Activated T-cell treated with anti-CD3 and anti-CD28 coated beads, Interleukin-2, amount 50 U/mL, for 72 hours (primary cell): Measurements from ENCODE around the gene ZNF555. TPM values are rescaled to one million over a fixed set of nuclear protein-coding genes. Genes with fewer than 3 reads are reported as not detected.
A peak's percentile ranks its signal among the peaks of the same experiment; 100 is the strongest.
"Not testable (repeated sequence)": the region's sequence is repeated elsewhere in the genome, so short reads cannot be mapped to it uniquely, and the experiment has no call there.

ENCODE experiments used
- ATAC-seq, 2 donors: fragments of 150-1000 bp; cut with Tn5 transposase; replicated peaks in 1 of 2; 2 replicates each; pipeline ENCODE4 v1.10.0; 2021; ENCODE audit warnings: moderate library complexity in 2 of 2, mild to moderate bottlenecking in 1 of 2
- DNase-seq, 2 donors: peaks; one replicate each; pipeline ENCODE4 v3.0.0; 2021 to 2022; ENCODE audit warnings: mixed read lengths in 1 of 2
- H3K27ac Mint-ChIP-seq: one replicate; pipeline ENCODE4 v1.8.0; 2022; ENCODE audit warnings: mild to moderate bottlenecking, moderate library complexity, mixed read lengths
- H3K27me3 Mint-ChIP-seq: one replicate; pipeline ENCODE4 v1.8.0; 2022; ENCODE audit warnings: low read depth, mixed read lengths
- H3K36me3 Mint-ChIP-seq, 2 donors: one replicate each; pipeline ENCODE4 v1.8.0; 2022; ENCODE audit warnings: mixed read lengths in 2 of 2, mild to moderate bottlenecking in 1 of 2; ENCODE audit not compliant: insufficient read depth in 2 of 2
- H3K4me1 Mint-ChIP-seq: one replicate; pipeline ENCODE4 v1.8.0; 2022; ENCODE audit warnings: low read depth, mixed read lengths
- H3K4me3 Mint-ChIP-seq, 2 donors: one replicate each; pipeline ENCODE4 v1.8.0; 2022; ENCODE audit warnings: mild to moderate bottlenecking in 2 of 2, mixed read lengths in 2 of 2, moderate library complexity in 2 of 2
- H3K9me3 Mint-ChIP-seq, 2 donors: one replicate each; pipeline ENCODE4 v1.8.0; 2022; ENCODE audit warnings: mixed read lengths in 2 of 2
- total RNA-seq, 2 donors: library from RNA; stranded (reverse); gene quantifications; one replicate each; pipeline ENCODE4 v1.2.3, GENCODE V29; 2022

ZNF555 gene
- total RNA-seq, 2 donors from 2014 or later: 4.6 to 4.8 TPM

- Mint-ChIP-seq H3K27ac (peak overlapping the region; percentile 67), H3K9me3 (peaks cover 13 to 28% of the 10 kb centered on the region in 2 donors), H3K4me1 (peaks cover 13% of the 10 kb centered on the region), H3K27me3 (no peaks in the 10 kb centered on the region), H3K4me3 (peak overlapping the region; percentile 47 to 73), H3K36me3 (peaks cover 40 to 48% of the 10 kb centered on the region in 2 donors)
- DNase-seq (no peak), ATAC-seq (no peak)
Measured at GRCh38 chr19:2850256-2850925, 9.1 kb downstream of the ZNF555 start.

GRCh38 chr19:2852598-2852997, 11.3 kb downstream of the ZNF555 start:
- Mint-ChIP-seq H3K27ac (no peak overlapping the region), H3K36me3 (peaks cover 41 to 57% of the 10 kb centered on the region in 2 donors), H3K27me3 (no peaks in the 10 kb centered on the region), H3K9me3 (peaks cover 15 to 29% of the 10 kb centered on the region in 2 donors), H3K4me1 (peaks cover 21% of the 10 kb centered on the region), H3K4me3 (no peak overlapping the region)
- DNase-seq (no peak), ATAC-seq (no peak)

- H3K27ac Mint-ChIP-seq: no peak overlapping the region
- H3K4me1 Mint-ChIP-seq: peaks cover 21% of the 10 kb centered on the region
- DNase-seq: no peak
- H3K27me3 Mint-ChIP-seq: no peaks in the 10 kb centered on the region
- H3K36me3 Mint-ChIP-seq: peaks cover 43 to 57% of the 10 kb centered on the region in 2 donors
- H3K9me3 Mint-ChIP-seq: peaks cover 15 to 32% of the 10 kb centered on the region in 2 donors
- no peak for ATAC-seq
- H3K4me3 Mint-ChIP-seq: no peak overlapping the region
Measured at GRCh38 chr19:2853015-2853606, 11.8 kb downstream of the ZNF555 start.

- H3K36me3 Mint-ChIP-seq: peaks cover 45 to 57% of the 10 kb centered on the region in 2 donors
- H3K27ac Mint-ChIP-seq: no peak overlapping the region
- peaks cover 17 to 34% of the 10 kb centered on the region in 2 donors for H3K9me3 Mint-ChIP-seq
- no peak for DNase-seq
- no peaks in the 10 kb centered on the region for H3K27me3 Mint-ChIP-seq
- H3K4me3 Mint-ChIP-seq: no peak overlapping the region
- H3K4me1 Mint-ChIP-seq: peaks cover 20% of the 10 kb centered on the region
- ATAC-seq: no peak
Measured at GRCh38 chr19:2854849-2855248, 13.6 kb downstream of the ZNF555 start.

- no peak for ATAC-seq
- DNase-seq: no peak
- H3K4me3 Mint-ChIP-seq: peak overlapping the region; percentile 10 to 13
- H3K4me1 Mint-ChIP-seq: peaks cover 12% of the 10 kb centered on the region
- H3K27ac Mint-ChIP-seq: no peak overlapping the region
- H3K9me3 Mint-ChIP-seq: peaks cover 14 to 25% of the 10 kb centered on the region in 2 donors
- H3K36me3 Mint-ChIP-seq: peaks cover 33 to 43% of the 10 kb centered on the region in 2 donors
- H3K27me3 Mint-ChIP-seq: no peaks in the 10 kb centered on the region
Measured at GRCh38 chr19:2856457-2857050, 15.3 kb downstream of the ZNF555 start.

- no peak for ATAC-seq
- peaks cover 14 to 16% of the 10 kb centered on the region in 2 donors for H3K9me3 Mint-ChIP-seq
- H3K4me1 Mint-ChIP-seq: peaks cover 12% of the 10 kb centered on the region
Measured at GRCh38 chr19:2858864-2859263, 17.6 kb downstream of the ZNF555 start.

GRCh38 chr19:2863816-2864215, 22.5 kb downstream of the ZNF555 start:
- peaks cover 7% of the 10 kb centered on the region for H3K27me3 Mint-ChIP-seq
- ATAC-seq: no peak
- no peaks in the 10 kb centered on the region for H3K4me1 Mint-ChIP-seq
- peaks cover 0 to 2% of the 10 kb centered on the region in 2 donors for H3K36me3 Mint-ChIP-seq
- H3K4me3 Mint-ChIP-seq: no peak overlapping the region
- DNase-seq: no peak
- H3K9me3 Mint-ChIP-seq: peaks cover 3 to 5% of the 10 kb centered on the region in 2 donors
- no peak overlapping the region for H3K27ac Mint-ChIP-seq

More at GRCh38 chr19:2858864-2859263, 17.6 kb downstream of the ZNF555 start:
- no peak for DNase-seq
- Mint-ChIP-seq H3K4me3 (no peak overlapping the region), H3K27ac (no peak overlapping the region), H3K36me3 (peaks cover 15 to 20% of the 10 kb centered on the region in 2 donors), H3K27me3 (no peaks in the 10 kb centered on the region)

- H3K4me3 Mint-ChIP-seq: no peak overlapping the region
- DNase-seq (no peak), ATAC-seq (no peak)
- peaks cover 0 to 2% of the 10 kb centered on the region in 2 donors for H3K36me3 Mint-ChIP-seq
- no peaks in the 10 kb centered on the region for H3K4me1 Mint-ChIP-seq
- H3K27me3 Mint-ChIP-seq: peaks cover 7% of the 10 kb centered on the region
- no peak overlapping the region for H3K27ac Mint-ChIP-seq
- H3K9me3 Mint-ChIP-seq: peaks cover 1 to 5% of the 10 kb centered on the region in 2 donors
Measured at GRCh38 chr19:2865334-2866100, 24.2 kb downstream of the ZNF555 start.

GRCh38 chr19:2866495-2867024, 25.3 kb downstream of the ZNF555 start:
- H3K9me3 Mint-ChIP-seq: peaks cover 1 to 5% of the 10 kb centered on the region in 2 donors
- H3K4me1 Mint-ChIP-seq: peaks cover 3% of the 10 kb centered on the region
- peaks cover 7% of the 10 kb centered on the region for H3K27me3 Mint-ChIP-seq
- H3K36me3 Mint-ChIP-seq: peaks cover 0 to 2% of the 10 kb centered on the region in 2 donors
- ATAC-seq: no peak
- H3K4me3 Mint-ChIP-seq: no peak overlapping the region
- no peak overlapping the region for H3K27ac Mint-ChIP-seq
- no peak for DNase-seq

- Mint-ChIP-seq H3K4me3 (no peak within 1 kb of the TSS), H3K36me3 (peaks cover 0 to 2% of the 10 kb centered on the region in 2 donors), H3K27me3 (peaks cover 7% of the 10 kb centered on the region), H3K9me3 (peaks cover 1 to 5% of the 10 kb centered on the region in 2 donors), H3K27ac (no peak within 1 kb of the TSS), H3K4me1 (peaks cover 6% of the 10 kb centered on the region)
- DNase-seq (no peak), ATAC-seq (no peak)
Measured at GRCh38 chr19:2867025-2867991, 26.0 kb downstream of the ZNF555 start, which contains the start of gene ZNF556. Gene ZNF556, plus strand, starts transcription at chr19:2867335. Its CDS starts 87 bp downstream, at chr19:2867422.

GRCh38 chr19:2869618-2870017, 28.3 kb downstream of the ZNF555 start:
- Mint-ChIP-seq H3K9me3 (peaks cover 1 to 2% of the 10 kb centered on the region in 2 donors), H3K4me3 (no peak overlapping the region), H3K36me3 (peaks cover 0 to 2% of the 10 kb centered on the region in 2 donors), H3K27me3 (peaks cover 7% of the 10 kb centered on the region), H3K4me1 (peaks cover 6% of the 10 kb centered on the region), H3K27ac (no peak overlapping the region)
- DNase-seq (no peak), ATAC-seq (no peak)

- not testable (repeated sequence) for H3K9me3 Mint-ChIP-seq, H3K27me3 Mint-ChIP-seq, ATAC-seq, H3K4me3 Mint-ChIP-seq, H3K4me1 Mint-ChIP-seq, H3K36me3 Mint-ChIP-seq, H3K27ac Mint-ChIP-seq
- peak in 1 of 2 donors; percentile 12 for DNase-seq
Measured at GRCh38 chr19:2872175-2872574, 30.9 kb downstream of the ZNF555 start.
